PC-3 (cell line): Measurements from ENCODE around the gene IFT122. TPM values are rescaled to one million over a fixed set of nuclear protein-coding genes. Genes with fewer than 3 reads are reported as not detected.

Experiments used
- ATAC-seq: fragments of 200-7000 bp; cut with Tn5 transposase; 2 replicates; pipeline ENCODE4 v1.9.1; 2020; ENCODE audit warnings: mild to moderate bottlenecking, moderate library complexity
- BruUV-seq: library from RNA; stranded (reverse); fragments of 400-500 nt; replicated peaks from 2 replicates; lab custom pipeline; 2021; lab: Mats Ljungman, UMichigan
- CTCF ChIA-PET: fragments of 300-600 bp; sonication (Branson Sonifier 250); formaldehyde crosslinking; loops from one replicate; lab custom pipeline; 2022; ENCODE audit warnings: antibody characterized with exemption; lab: Charles Lee
- POLR2A ChIA-PET: fragments of 300-600 bp; sonication (Branson Sonifier 250); formaldehyde crosslinking; loops from one replicate; lab custom pipeline; 2022; ENCODE audit warnings: antibody characterized with exemption; ENCODE audit not compliant: unreplicated experiment; lab: Charles Lee
- DNase-seq: peaks from one replicate; pipeline ENCODE4 v3.0.0-alpha.2; 2015
- H2AFZ ChIP-seq: fragments of 300-600 bp; sonication (generic); 2 replicates; pipeline ENCODE4 v1.6.0; 2016; ENCODE audit warnings: antibody characterized with exemption, low read length
- H3F3A ChIP-seq: fragments of 300-600 bp; sonication (generic); one replicate; pipeline ENCODE4 v1.6.0; 2017; ENCODE audit warnings: antibody characterized with exemption, low read length, control low read depth, mild to moderate bottlenecking; ENCODE audit not compliant: unreplicated experiment
- H3K27ac ChIP-seq: fragments of 300-600 bp; sonication (generic); 2 replicates; pipeline ENCODE4 v1.5.1; 2016; ENCODE audit warnings: mild to moderate bottlenecking, low read length
- H3K27me3 ChIP-seq: fragments of 300-600 bp; sonication (generic); 2 replicates; pipeline ENCODE4 v1.6.1; 2016; ENCODE audit warnings: low read length, mixed read lengths
- H3K36me3 ChIP-seq: fragments of 300-600 bp; sonication (generic); 2 replicates; pipeline ENCODE4 v1.6.1; 2016; ENCODE audit warnings: low read depth, mixed run types, low read length, mixed read lengths
- H3K4me1 ChIP-seq: fragments of 300-600 bp; sonication (generic); 2 replicates; pipeline ENCODE4 v1.5.1; 2016; ENCODE audit warnings: low read length; ENCODE audit not compliant: insufficient read depth
- H3K4me2 ChIP-seq: fragments of 300-600 bp; sonication (generic); 2 replicates; pipeline ENCODE4 v1.6.0; 2016; ENCODE audit warnings: low read length
- H3K4me3 ChIP-seq: fragments of 300-600 bp; sonication (generic); 2 replicates; pipeline ENCODE4 v1.5.1; 2016; ENCODE audit warnings: mild to moderate bottlenecking, low read length, mixed read lengths
- H3K79me2 ChIP-seq: fragments of 300-600 bp; sonication (generic); 2 replicates; pipeline ENCODE4 v1.6.1; 2017; ENCODE audit warnings: low read length, mixed read lengths
- H3K9ac ChIP-seq: fragments of 300-600 bp; sonication (generic); 2 replicates; pipeline ENCODE4 v1.6.0; 2016; ENCODE audit warnings: mild to moderate bottlenecking, low read length
- H3K9me2 ChIP-seq: fragments of 300-600 bp; sonication (generic); replicated peaks from 2 replicates; pipeline ENCODE4 v1.6.1; 2016; ENCODE audit warnings: mixed run types, low read length, mixed read lengths
- H3K9me3 ChIP-seq: fragments of 300-600 bp; sonication (generic); 2 replicates; pipeline ENCODE4 v1.6.1; 2016; ENCODE audit warnings: low read length, mixed read lengths
- H4K20me1 ChIP-seq: fragments of 300-600 bp; sonication (generic); 2 replicates; pipeline ENCODE4 v1.6.1; 2016; ENCODE audit warnings: low read length, mixed read lengths
- EZH2 ChIP-seq: fragments of 300-600 bp; sonication (generic); IDR thresholded peaks from one replicate; pipeline ENCODE4 v1.6.1; 2017; ENCODE audit warnings: antibody characterized with exemption, mild to moderate bottlenecking, low read length; ENCODE audit not compliant: unreplicated experiment
- EZH2phosphoT487 ChIP-seq: fragments of 300-600 bp; sonication (generic); IDR thresholded peaks from 2 replicates; pipeline ENCODE4 v1.6.1; 2018; ENCODE audit warnings: mild to moderate bottlenecking, antibody characterized with exemption, low read length, borderline replicate concordance
- intact Hi-C: fragments of 100-400 bp; cut with micrococcal nuclease; formaldehyde crosslinking; loops from 2 replicates; pipeline ENCODE4 v1.9.0; 2023
- total RNA-seq: library from RNA; depleted of rRNA; stranded (reverse); fragments of >200 nt; gene quantifications from 2 replicates; pipeline ENCODE4 v1.2.3, GENCODE V29; 2014
- TF ChIP-seq, protein P1 (sequence below): fragments of 300-600 bp; sonication (generic); conservative IDR thresholded peaks from 2 replicates; pipeline ENCODE4 v1.5.1; 2017; ENCODE audit warnings: antibody characterized with exemption, low read depth, mild to moderate bottlenecking, low read length

The IFT122 gene
- total RNA-seq, 1 experiment from 2014 or later: 10.2 TPM

DNA sequence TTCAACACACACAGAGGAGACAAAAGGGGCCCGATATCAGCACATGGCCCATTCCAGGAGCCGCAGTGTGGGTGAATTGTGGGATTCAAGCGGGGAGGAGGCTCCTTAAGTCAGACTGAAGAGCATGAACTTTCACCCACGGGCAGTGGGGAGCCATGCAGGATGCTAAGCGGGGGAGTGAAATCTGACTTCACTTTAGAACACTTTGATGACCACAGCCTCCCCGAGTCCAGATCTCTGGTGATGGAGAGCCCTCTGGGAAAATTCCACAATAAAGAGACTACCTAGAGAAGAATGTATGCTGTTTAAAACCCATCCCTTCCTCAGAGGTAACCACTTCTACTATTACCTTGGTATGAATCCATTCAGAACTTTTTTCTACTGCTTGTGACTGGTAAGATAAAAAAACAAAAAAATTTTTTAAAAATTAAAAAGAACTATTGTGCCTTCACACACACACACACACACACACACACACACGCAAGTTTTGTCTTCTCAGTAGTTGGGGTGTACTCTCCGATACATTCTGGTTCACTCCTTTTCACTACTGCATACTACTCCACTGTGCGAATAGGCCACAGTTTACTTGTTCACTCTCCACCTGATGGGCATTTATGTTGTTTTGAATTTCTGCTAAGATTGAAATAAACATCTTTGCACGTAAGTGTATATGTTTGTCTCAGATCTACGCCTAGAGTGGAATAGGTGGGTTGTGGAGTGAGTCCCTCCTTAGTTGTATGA, 100.9 kb downstream of the IFT122 start:
- Histone ChIP-seq H2AFZ (no peak overlapping the region), H3K27me3 (no peaks in the 10 kb centered on the region), H3F3A (no peaks in the 10 kb centered on the region), H3K9me2 (no peaks in the 10 kb centered on the region), H3K9me3 (no peaks in the 10 kb centered on the region), H4K20me1 (no peaks in the 10 kb centered on the region), H3K9ac (no peak overlapping the region), H3K79me2 (no peaks in the 10 kb centered on the region), H3K4me1 (no peaks in the 10 kb centered on the region), H3K36me3 (no peaks in the 10 kb centered on the region), H3K27ac (no peak overlapping the region), H3K4me2 (no peak overlapping the region), H3K4me3 (no peak overlapping the region)
- intact Hi-C loops: no loop called here
- DNase-seq (no peak), ATAC-seq (no peak)
- POLR2A ChIA-PET: no interaction called here
- BruUV-seq: no TSS peak
- TF ChIP-seq EZH2 (no peak), EZH2phosphoT487 (no peak)
- TF ChIP-seq, protein P1, sequence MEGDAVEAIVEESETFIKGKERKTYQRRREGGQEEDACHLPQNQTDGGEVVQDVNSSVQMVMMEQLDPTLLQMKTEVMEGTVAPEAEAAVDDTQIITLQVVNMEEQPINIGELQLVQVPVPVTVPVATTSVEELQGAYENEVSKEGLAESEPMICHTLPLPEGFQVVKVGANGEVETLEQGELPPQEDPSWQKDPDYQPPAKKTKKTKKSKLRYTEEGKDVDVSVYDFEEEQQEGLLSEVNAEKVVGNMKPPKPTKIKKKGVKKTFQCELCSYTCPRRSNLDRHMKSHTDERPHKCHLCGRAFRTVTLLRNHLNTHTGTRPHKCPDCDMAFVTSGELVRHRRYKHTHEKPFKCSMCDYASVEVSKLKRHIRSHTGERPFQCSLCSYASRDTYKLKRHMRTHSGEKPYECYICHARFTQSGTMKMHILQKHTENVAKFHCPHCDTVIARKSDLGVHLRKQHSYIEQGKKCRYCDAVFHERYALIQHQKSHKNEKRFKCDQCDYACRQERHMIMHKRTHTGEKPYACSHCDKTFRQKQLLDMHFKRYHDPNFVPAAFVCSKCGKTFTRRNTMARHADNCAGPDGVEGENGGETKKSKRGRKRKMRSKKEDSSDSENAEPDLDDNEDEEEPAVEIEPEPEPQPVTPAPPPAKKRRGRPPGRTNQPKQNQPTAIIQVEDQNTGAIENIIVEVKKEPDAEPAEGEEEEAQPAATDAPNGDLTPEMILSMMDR: no peak
- CTCF ChIA-PET: no interaction called here

DNA sequence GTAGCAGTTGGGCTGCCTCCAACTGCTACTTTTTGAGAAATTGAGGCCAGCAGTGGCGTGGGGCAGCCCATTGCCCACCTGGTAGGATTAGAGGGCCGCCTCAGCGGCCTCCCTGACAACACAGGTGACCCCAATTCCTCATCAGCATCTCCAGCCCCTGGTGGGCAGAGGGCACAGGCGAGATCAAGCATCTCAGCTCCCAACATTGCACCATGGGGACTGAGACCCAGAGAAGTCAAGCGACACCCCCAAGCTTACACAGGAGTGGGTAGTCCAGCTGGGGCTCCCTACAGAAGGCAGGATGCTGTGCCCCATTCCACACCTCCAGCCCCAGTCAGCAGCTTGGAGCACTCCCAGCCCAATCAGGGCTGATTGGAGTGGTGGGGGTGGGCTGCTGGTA, 102.7 kb downstream of the IFT122 start:
- TF ChIP-seq EZH2phosphoT487 (no peak), EZH2 (no peak)
- TF ChIP-seq, protein P1: no peak
- ATAC-seq: no peak
- no peak overlapping the region for H2AFZ ChIP-seq
- BruUV-seq: no TSS peak
- H3K27ac ChIP-seq: no peak overlapping the region
- H3K79me2 ChIP-seq: no peaks in the 10 kb centered on the region
- H3K36me3 ChIP-seq: no peaks in the 10 kb centered on the region
- DNase-seq: no peak
- no peaks in the 10 kb centered on the region for H3K9me3 ChIP-seq
- no peaks in the 10 kb centered on the region for H4K20me1 ChIP-seq
- no peak overlapping the region for H3K4me3 ChIP-seq
- H3F3A ChIP-seq: no peaks in the 10 kb centered on the region
- intact Hi-C loops: no loop called here
- ChIA-PET POLR2A (no interaction called here), CTCF (no interaction called here)
- no peaks in the 10 kb centered on the region for H3K27me3 ChIP-seq
- H3K4me2 ChIP-seq: no peak overlapping the region
- H3K9me2 ChIP-seq: no peaks in the 10 kb centered on the region
- H3K4me1 ChIP-seq: no peaks in the 10 kb centered on the region
- H3K9ac ChIP-seq: no peak overlapping the region

DNA sequence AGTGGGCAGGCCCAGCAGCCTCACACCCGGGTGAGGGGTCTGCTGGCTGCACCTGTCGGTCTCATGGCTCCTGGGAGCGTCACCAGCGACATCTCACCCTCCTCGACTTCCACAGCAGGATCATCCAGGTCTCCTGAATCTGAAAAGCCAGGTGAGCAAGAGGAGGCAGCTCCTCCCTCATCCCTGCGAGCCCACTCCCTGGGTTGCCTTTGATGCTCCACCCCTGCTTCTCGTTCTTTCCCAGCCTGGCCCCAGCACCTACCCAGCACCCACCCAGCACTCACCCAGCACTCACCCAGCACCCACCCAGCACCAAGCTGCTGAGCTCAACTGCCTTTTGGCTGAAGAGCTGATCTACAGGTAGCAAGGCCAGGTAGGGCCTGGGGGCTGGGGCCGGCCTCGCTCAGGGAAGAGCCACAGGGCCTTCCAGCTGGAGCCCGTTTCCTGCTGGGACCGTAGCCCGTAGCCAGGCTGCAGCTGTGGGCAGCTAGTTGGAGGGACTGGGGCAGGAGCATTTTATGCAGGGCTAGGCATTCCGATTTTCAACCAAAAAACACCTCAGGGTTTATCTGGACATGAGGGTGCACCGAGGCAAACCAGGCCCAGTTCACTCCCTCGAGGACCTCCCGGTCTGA, 103.2 kb downstream of the IFT122 start, which contains the start of gene H1-8:
Gene H1-8, plus strand, starts transcription at position 20 of the 635 bp plus-strand sequence. Its CDS starts 44 bp downstream, at position 64.
- TF ChIP-seq, protein P1: no peak
- TF ChIP-seq EZH2 (no peak), EZH2phosphoT487 (no peak)
- Histone ChIP-seq H3K9me2 (no peaks in the 10 kb centered on the region), H2AFZ (no peak within 1 kb of the TSS), H3K79me2 (no peaks in the 10 kb centered on the region), H3K27me3 (no peaks in the 10 kb centered on the region), H3K4me3 (no peak within 1 kb of the TSS), H3K9ac (no peak within 1 kb of the TSS), H3K4me2 (no peak within 1 kb of the TSS), H4K20me1 (no peaks in the 10 kb centered on the region), H3K9me3 (no peaks in the 10 kb centered on the region), H3K4me1 (no peaks in the 10 kb centered on the region), H3F3A (no peaks in the 10 kb centered on the region), H3K36me3 (no peaks in the 10 kb centered on the region), H3K27ac (no peak within 1 kb of the TSS)
- ChIA-PET CTCF (no interaction called here), POLR2A (no interaction called here)
- ATAC-seq (no peak), DNase-seq (no peak)
- intact Hi-C loops: no loop called here
- no TSS peak for BruUV-seq
